Mononuclear cell (primary cell): ENCODE measurements around the gene STX5. TPM values are rescaled to one million over a fixed set of nuclear protein-coding genes. Genes with fewer than 3 reads are reported as not detected.

Source experiments
- total RNA-seq: library from RNA; depleted of rRNA; stranded (reverse); fragments of >200 nt; gene quantifications from one replicate; pipeline ENCODE4 v1.2.3, GENCODE V29; 2012

Gene STX5
- total RNA-seq, 1 donor, result 48.2 TPM

Other genes starting within 250 kb of the STX5 start
- 3.3 TPM for gene TUT1, start 240.5 kb downstream of the STX5 start, total RNA-seq
- 102 TPM for gene MTA2, start 230.2 kb downstream of the STX5 start, total RNA-seq
- 32.2 TPM for gene EML3, start 219.3 kb downstream of the STX5 start, total RNA-seq
- 1.3 TPM for gene ROM1, start 218.8 kb downstream of the STX5 start, total RNA-seq
- gene B3GAT3, start 210.1 kb downstream of the STX5 start, total RNA-seq, result 15.7 TPM
- gene GANAB, start 185.4 kb downstream of the STX5 start, total RNA-seq, result 50.1 TPM
- gene INTS5, start 178.7 kb downstream of the STX5 start, total RNA-seq, result 12.4 TPM
- gene C11orf98, start 166.8 kb downstream of the STX5 start, total RNA-seq, result 4.9 TPM
- 58.0 TPM for gene CSKMT, start 166.7 kb downstream of the STX5 start, total RNA-seq
- 1.3 TPM for gene UQCC3, start 160.4 kb downstream of the STX5 start, total RNA-seq
- 5.9 TPM for gene LBHD1, start 159.8 kb downstream of the STX5 start, total RNA-seq
- gene UBXN1, start 153.0 kb downstream of the STX5 start, total RNA-seq, result 136 TPM
- not detected for gene LRRN4CL, start 142.5 kb downstream of the STX5 start, total RNA-seq
- gene BSCL2, start 124.6 kb downstream of the STX5 start, total RNA-seq, result 14.9 TPM
- not detected for gene GNG3, start 124.4 kb downstream of the STX5 start, total RNA-seq
- gene HNRNPUL2, start 104.6 kb downstream of the STX5 start, total RNA-seq, result 13.3 TPM
- 7.5 TPM for gene TTC9C, start 103.6 kb downstream of the STX5 start, total RNA-seq
- gene ZBTB3, start 77.9 kb downstream of the STX5 start, total RNA-seq, result 5.7 TPM
- 32.0 TPM for gene POLR2G, start 70.5 kb downstream of the STX5 start, total RNA-seq
- 7.3 TPM for gene TAF6L, start 60.7 kb downstream of the STX5 start, total RNA-seq
- 25.8 TPM for gene TMEM179B, start 44.6 kb downstream of the STX5 start, total RNA-seq
- 8.5 TPM for gene TMEM223, start 40.0 kb downstream of the STX5 start, total RNA-seq
- gene NXF1, start 26.6 kb downstream of the STX5 start, total RNA-seq, result 169 TPM
- 2.4 TPM for gene TEX54, start 790 bp upstream of the STX5 start, total RNA-seq
- 143 TPM for gene WDR74, start 7.5 kb upstream of the STX5 start, total RNA-seq
- 125 TPM for gene SLC3A2, start 48.8 kb upstream of the STX5 start, total RNA-seq
- gene CHRM1, start 89.3 kb upstream of the STX5 start, total RNA-seq, result not detected
- not detected for gene SLC22A6, start 152.9 kb upstream of the STX5 start, total RNA-seq
- gene SLC22A8, start 183.8 kb upstream of the STX5 start, total RNA-seq, result not detected